Gastrocnemius medialis (tissue), 4 donors: ENCODE data around the gene UBQLN4. TPM values are rescaled to one million over a fixed set of nuclear protein-coding genes. Genes with fewer than 3 reads are reported as not detected.

Source experiments
- ATAC-seq, 2 donors: fragments of 150-250 bp; one replicate each; pipeline ENCODE4 v1.9.1; 2016
- DNase-seq, 2 donors: peaks; one replicate each; pipeline ENCODE4 v3.0.0-alpha.2; 2019
- H3K27ac ChIP-seq, 4 donors: fragments of 200-600 bp; sonication (generic); 1 replicate in 1 of 4; 2 replicates in 3 of 4; pipeline ENCODE4 v1.5.1; 2016 to 2018; ENCODE audit warnings: mild to moderate bottlenecking in 2 of 4, moderate library complexity in 1 of 4
- H3K27me3 ChIP-seq, 3 donors: fragments of 200-600 bp; sonication (generic) in 2 of 3; 1 replicate in 1 of 3; 2 replicates in 2 of 3; pipeline versions ENCODE4 v1.5.1 to v1.6.0; 2016 to 2019; ENCODE audit warnings: mild to moderate bottlenecking in 1 of 3, moderate library complexity in 1 of 3
- H3K36me3 ChIP-seq, 2 donors: fragments of 200-600 bp; sonication (generic) in 1 of 2; one replicate each; pipeline ENCODE4 v1.5.1; 2017 to 2018
- H3K4me1 ChIP-seq, 2 donors: fragments of 200-600 bp; sonication (generic) in 1 of 2; one replicate each; pipeline ENCODE4 v1.5.1; 2016 to 2017; ENCODE audit warnings: mild to moderate bottlenecking in 2 of 2
- H3K4me3 ChIP-seq, 4 donors: fragments of 200-600 bp; sonication (generic) in 3 of 4; 1 replicate in 1 of 4; 2 replicates in 3 of 4; pipeline ENCODE4 v1.5.1; 2016 to 2019; ENCODE audit warnings: mild to moderate bottlenecking in 2 of 4
- H3K9me3 ChIP-seq, 3 donors: fragments of 200-600 bp; sonication (generic) in 2 of 3; 1 replicate in 1 of 3; 2 replicates in 2 of 3; pipeline ENCODE4 v1.5.1; 2016 to 2019
- POLR2A ChIP-seq, 2 donors: fragments of 450-650 bp; IDR thresholded peaks; one replicate each; pipeline ENCODE4 v1.6.1; 2017; ENCODE audit warnings: antibody characterized with exemption in 2 of 2, mild to moderate bottlenecking in 2 of 2, moderate library complexity in 2 of 2
- in situ Hi-C, 4 donors: fragments of 200-750 bp; cut with MboI; loops; one replicate each; pipeline versions ENCODE4 v1.15.0 to v1.8.0; 2017; ENCODE audit warnings: low sequenced_read_pairs in 4 of 4
- intact Hi-C: fragments of 100-400 bp; cut with DNase I; formaldehyde crosslinking; loops from one replicate; pipeline ENCODE4 v1.15.1; 2023; ENCODE audit warnings: low total_unique reads
- total RNA-seq, 4 donors: library from RNA; depleted of rRNA; stranded (reverse); fragments of >200 nt; gene quantifications; one replicate each; pipeline versions ENCODE4 v1.1.0 to v1.2.3, GENCODE V29; 2016
- TF ChIP-seq, protein P1 (sequence below), 5 experiments: fragments of 450-650 bp in 3 of 5; fragments of 200-600 bp in 2 of 5; sonication (generic) in 2 of 5; IDR thresholded peaks in 4 of 5; conservative IDR thresholded peaks in 1 of 5; 1 replicate in 4 of 5; 2 replicates in 1 of 5; pipeline ENCODE4 v1.5.1; 2016 to 2019; ENCODE audit warnings: antibody characterized with exemption in 5 of 5, mild to moderate bottlenecking in 3 of 5, moderate library complexity in 3 of 5

UBQLN4 gene
- total RNA-seq, 4 donors from 2014 or later = 42.3 to 60.1 (median 46.0) TPM

DNA sequence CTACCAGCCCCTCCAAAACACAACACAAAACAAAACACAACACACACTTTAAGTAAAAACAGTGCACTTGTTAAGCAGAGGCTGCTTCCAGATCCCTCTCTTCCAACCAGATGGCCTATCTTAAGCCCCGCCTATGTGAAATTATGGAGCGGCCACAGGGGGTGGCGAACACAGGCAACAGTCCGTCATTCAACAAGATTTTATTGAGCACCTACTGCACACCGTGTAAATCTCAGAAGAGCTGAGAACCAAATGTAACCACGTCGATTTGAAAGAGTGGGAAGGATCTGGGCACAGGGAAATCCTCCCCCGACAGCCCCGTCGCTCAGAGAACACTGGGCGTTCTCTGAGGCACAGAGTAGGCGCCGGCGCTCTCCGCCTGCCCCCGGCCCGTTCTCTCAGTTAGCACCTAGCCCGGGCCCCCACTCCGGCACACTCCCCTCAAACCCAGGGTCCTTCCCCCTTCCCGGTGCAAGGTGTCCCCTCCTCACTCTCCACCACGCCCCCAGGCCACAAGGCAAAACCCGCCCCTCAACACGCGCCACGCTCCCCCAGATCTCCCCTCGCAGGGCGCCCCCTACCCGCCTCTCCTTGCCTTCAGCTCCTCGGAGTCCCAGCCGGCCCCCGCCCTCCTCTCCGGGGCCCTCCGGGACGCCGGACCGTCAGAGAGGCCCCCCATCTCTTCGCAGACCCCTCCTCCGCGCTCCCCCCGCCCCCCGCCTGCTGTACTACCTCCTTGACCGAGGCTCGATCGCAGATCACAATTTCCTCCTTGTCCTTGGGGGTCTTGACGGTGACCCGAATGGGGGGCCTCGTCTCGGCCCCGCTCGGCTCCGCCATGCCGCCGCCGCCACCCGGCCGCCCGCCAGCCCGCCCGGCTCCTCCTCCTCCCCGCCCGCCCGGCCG, 483 bp downstream of the UBQLN4 start:
- no peaks in the 10 kb centered on the region for H3K27me3 ChIP-seq
- ATAC-seq = peak in 1 of 2 donors; percentile 19
- intact Hi-C loops = loop anchor here (10.0 kb wide), 1 partner anchor 672 kb away; the partner anchor contains the start of genes ISG20L2 and METTL25B
- TF ChIP-seq, protein P1, sequence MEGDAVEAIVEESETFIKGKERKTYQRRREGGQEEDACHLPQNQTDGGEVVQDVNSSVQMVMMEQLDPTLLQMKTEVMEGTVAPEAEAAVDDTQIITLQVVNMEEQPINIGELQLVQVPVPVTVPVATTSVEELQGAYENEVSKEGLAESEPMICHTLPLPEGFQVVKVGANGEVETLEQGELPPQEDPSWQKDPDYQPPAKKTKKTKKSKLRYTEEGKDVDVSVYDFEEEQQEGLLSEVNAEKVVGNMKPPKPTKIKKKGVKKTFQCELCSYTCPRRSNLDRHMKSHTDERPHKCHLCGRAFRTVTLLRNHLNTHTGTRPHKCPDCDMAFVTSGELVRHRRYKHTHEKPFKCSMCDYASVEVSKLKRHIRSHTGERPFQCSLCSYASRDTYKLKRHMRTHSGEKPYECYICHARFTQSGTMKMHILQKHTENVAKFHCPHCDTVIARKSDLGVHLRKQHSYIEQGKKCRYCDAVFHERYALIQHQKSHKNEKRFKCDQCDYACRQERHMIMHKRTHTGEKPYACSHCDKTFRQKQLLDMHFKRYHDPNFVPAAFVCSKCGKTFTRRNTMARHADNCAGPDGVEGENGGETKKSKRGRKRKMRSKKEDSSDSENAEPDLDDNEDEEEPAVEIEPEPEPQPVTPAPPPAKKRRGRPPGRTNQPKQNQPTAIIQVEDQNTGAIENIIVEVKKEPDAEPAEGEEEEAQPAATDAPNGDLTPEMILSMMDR (IDR thresholded peaks at IDR 0.05 in 4 of 5, conservative IDR thresholded peaks at IDR 0.05 in 1 of 5) = peak in 1 of 5 experiments; percentile 11
- TF ChIP-seq POLR2A (IDR thresholded peaks at IDR 0.05) = peak; percentile 62 to 64
- peak in 1 of 2 donors; percentile 31 for DNase-seq
- in situ Hi-C loops = loop anchor here in 1 of 4 donors (25.0 kb wide), 1 partner anchor 684 kb away; the partner anchor contains the start of genes ISG20L2, METTL25B and MRPL24
- peaks cover 0 to 23% of the 10 kb centered on the region in 2 donors for H3K36me3 ChIP-seq
- peak overlapping the region; percentile 91 to 95 (median 92) for H3K4me3 ChIP-seq
- peak overlapping the region; percentile 92 to 99 (median 98) for H3K27ac ChIP-seq
- no peaks in the 10 kb centered on the region for H3K9me3 ChIP-seq
- H3K4me1 ChIP-seq = peaks cover 17 to 26% of the 10 kb centered on the region in 2 donors

DNA sequence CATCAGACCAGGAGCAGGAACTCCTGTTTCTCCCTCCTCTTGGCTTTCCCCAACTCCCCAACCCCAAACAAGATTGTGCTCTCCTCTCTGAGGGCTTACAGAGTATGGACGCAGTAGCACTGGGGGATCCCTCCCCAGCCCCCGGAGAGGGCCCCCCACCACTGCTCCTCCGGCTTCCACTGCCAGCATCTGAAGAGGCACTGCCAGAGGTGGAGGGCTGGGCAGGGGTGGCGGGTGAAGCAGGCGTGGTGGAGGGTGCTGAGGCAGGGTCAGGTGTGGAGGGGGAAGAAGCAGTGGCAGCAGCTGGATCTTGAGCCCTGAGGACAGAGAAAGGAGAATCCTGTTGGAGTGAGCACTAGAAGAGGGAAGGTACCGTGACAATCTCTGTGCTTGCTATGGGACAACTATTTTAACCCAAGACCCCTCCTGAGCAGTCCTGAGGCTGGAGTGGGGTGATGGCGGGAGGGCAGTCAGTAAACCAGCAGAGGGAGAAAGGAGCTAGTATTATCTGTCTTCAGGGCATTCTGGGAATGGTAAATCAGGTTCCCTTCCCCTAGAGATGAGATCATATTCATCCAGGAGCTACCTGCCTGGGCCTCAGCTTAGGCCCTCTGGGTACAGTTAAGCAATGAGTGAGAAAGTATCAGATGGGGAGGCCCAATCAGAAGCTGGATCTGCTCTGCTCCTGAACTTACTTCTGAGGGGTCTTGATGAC, 2.4 kb downstream of the UBQLN4 start:
- in situ Hi-C loops = loop anchor here in 1 of 4 donors (25.0 kb wide), 1 partner anchor 686 kb away; the partner anchor contains the start of genes ISG20L2, METTL25B and MRPL24
- peaks cover 0 to 27% of the 10 kb centered on the region in 2 donors for H3K36me3 ChIP-seq
- no peaks in the 10 kb centered on the region for H3K9me3 ChIP-seq
- H3K4me3 ChIP-seq = no peak overlapping the region
- intact Hi-C loops = loop anchor here (10.0 kb wide), 1 partner anchor 674 kb away; the partner anchor contains the start of genes ISG20L2 and METTL25B
- no peak for TF ChIP-seq POLR2A (IDR thresholded peaks at IDR 0.05)
- TF ChIP-seq, protein P1 (IDR thresholded peaks at IDR 0.05 in 4 of 5, conservative IDR thresholded peaks at IDR 0.05 in 1 of 5) = no peak
- peak overlapping the region in 3 of 4 donors; percentile 24 to 46 (median 36) for H3K27ac ChIP-seq
- no peak for DNase-seq
- peaks cover 17 to 26% of the 10 kb centered on the region in 2 donors for H3K4me1 ChIP-seq
- no peak for ATAC-seq
- no peaks in the 10 kb centered on the region for H3K27me3 ChIP-seq

DNA sequence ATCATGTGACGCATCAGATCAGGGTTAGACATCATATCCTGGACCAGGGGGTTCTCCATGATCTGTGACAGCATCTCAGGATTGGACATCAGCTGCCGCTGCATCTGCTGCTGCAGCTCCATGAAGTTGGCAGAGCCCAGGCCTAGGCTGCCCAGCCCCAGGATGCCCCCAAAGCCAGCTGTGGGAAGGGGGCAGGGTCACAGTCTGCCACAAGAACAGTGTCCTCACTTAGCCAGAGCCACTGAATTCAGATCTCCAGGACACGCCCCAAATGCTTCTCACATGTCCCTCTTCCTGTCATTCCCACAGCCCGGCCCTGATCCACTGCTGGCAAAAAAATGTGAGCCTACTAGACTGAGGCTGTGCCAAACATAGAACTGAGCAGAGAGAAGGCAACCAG, 3.2 kb downstream of the UBQLN4 start:
- intact Hi-C loops (loop anchor here (10.0 kb wide), 1 partner anchor 674 kb away; the partner anchor contains the start of genes ISG20L2 and METTL25B), in situ Hi-C loops (loop anchor here in 1 of 4 donors (25.0 kb wide), 1 partner anchor 687 kb away; the partner anchor contains the start of genes ISG20L2, METTL25B and MRPL24)
- DNase-seq (peak; percentile 43 to 51), ATAC-seq (no peak)
- TF ChIP-seq, protein P1 (IDR thresholded peaks at IDR 0.05 in 4 of 5, conservative IDR thresholded peaks at IDR 0.05 in 1 of 5) = no peak
- no peak for TF ChIP-seq POLR2A (IDR thresholded peaks at IDR 0.05)
- Histone ChIP-seq H3K36me3 (peaks cover 0 to 31% of the 10 kb centered on the region in 2 donors), H3K27ac (peak overlapping the region in 3 of 4 donors; percentile 24 to 46 (median 36)), H3K9me3 (no peaks in the 10 kb centered on the region), H3K4me1 (peaks cover 9 to 19% of the 10 kb centered on the region in 2 donors), H3K4me3 (no peak overlapping the region), H3K27me3 (no peaks in the 10 kb centered on the region)

DNA sequence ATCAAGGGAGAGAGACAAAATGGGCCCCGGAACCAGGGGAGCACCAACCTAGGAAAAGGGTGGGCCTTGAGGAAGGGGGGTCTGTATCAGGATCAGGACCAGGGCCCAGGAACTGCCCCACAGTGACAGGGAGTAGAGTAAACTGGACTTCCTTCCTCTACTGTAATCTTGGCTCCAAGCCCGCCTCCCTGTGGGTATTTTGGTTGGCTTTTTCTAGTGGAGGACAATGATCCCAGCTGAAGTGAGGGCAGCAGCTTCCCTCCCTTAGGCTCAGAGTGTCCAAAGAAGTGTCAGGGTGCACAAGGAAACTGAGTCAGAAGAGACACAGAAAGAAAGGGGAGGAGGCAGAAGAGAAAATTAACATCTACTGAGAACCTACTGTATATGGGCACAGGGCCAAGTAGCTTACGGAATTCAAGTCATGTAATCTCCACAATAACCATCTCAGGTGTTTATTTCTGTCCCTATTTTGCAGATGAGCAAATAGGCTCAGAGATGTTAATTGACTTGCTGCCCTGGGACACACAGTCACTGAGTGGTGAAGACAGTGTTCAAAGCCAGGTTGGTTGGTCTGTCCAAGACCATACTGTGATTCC, 4.8 kb downstream of the UBQLN4 start:
- TF ChIP-seq POLR2A (IDR thresholded peaks at IDR 0.05) = no peak
- TF ChIP-seq, protein P1 (IDR thresholded peaks at IDR 0.05 in 4 of 5, conservative IDR thresholded peaks at IDR 0.05 in 1 of 5) = no peak

More for the DNA sequence above, 4.8 kb downstream of the UBQLN4 start:
- Histone ChIP-seq H3K27ac (no peak overlapping the region), H3K36me3 (peaks cover 0 to 41% of the 10 kb centered on the region in 2 donors), H3K4me1 (peaks cover 7 to 17% of the 10 kb centered on the region in 2 donors), H3K4me3 (no peak overlapping the region), H3K27me3 (no peaks in the 10 kb centered on the region), H3K9me3 (no peaks in the 10 kb centered on the region)
- intact Hi-C loops (no loop called here), in situ Hi-C loops (no loop called here)
- DNase-seq (no peak), ATAC-seq (no peak)
